Tibial artery (tissue), 4 donors: ENCODE measurements around the gene PIR.
A peak's percentile ranks its signal among the peaks of the same experiment; 100 is the strongest.

ENCODE experiments used
- DNase-seq, 2 donors: peaks; one replicate each; pipeline ENCODE4 v3.0.0-alpha.2; 2019
- H3K27ac ChIP-seq, 2 donors: fragments of 200-600 bp; sonication (generic) in 1 of 2; 1 replicate in 1 of 2; 2 replicates in 1 of 2; pipeline ENCODE4 v1.5.1; 2018 to 2019; ENCODE audit warnings: mild to moderate bottlenecking in 1 of 2
- H3K27me3 ChIP-seq, 2 donors: fragments of 200-600 bp; sonication (generic) in 1 of 2; one replicate each; pipeline versions ENCODE4 v1.5.1 to v1.6.0; 2016 to 2019
- H3K36me3 ChIP-seq, 3 donors: fragments of 200-600 bp; sonication (generic) in 2 of 3; one replicate each; pipeline ENCODE4 v1.5.1; 2016 to 2019; ENCODE audit warnings: mild to moderate bottlenecking in 2 of 3
- H3K4me1 ChIP-seq, 4 donors: fragments of 200-600 bp; sonication (generic) in 2 of 4; 1 replicate in 3 of 4; 2 replicates in 1 of 4; pipeline ENCODE4 v1.5.1; 2016 to 2019
- H3K4me3 ChIP-seq, 2 donors: fragments of 200-600 bp; sonication (generic) in 1 of 2; 1 replicate in 1 of 2; 2 replicates in 1 of 2; pipeline ENCODE4 v1.5.1; 2018 to 2019; ENCODE audit warnings: mild to moderate bottlenecking in 2 of 2
- H3K9me3 ChIP-seq, 3 donors: fragments of 200-600 bp; sonication (generic) in 1 of 3; one replicate each; pipeline ENCODE4 v1.5.1; 2016 to 2019
- CTCF ChIP-seq, 2 experiments: fragments of 200-600 bp in 1 of 2; fragments of 450-650 bp in 1 of 2; IDR thresholded peaks; one replicate each; pipeline ENCODE4 v1.5.1; 2017 to 2019; ENCODE audit warnings: antibody characterized with exemption in 2 of 2, mild to moderate bottlenecking in 1 of 2, moderate library complexity in 1 of 2
- intact Hi-C: fragments of 100-400 bp; cut with DNase I; formaldehyde crosslinking; loops from one replicate; pipeline ENCODE4 v1.15.0; 2023; ENCODE audit warnings: low total_unique reads

The PIR gene

GRCh38 chrX:15410430-15410829 lies 82.7 kb downstream of the PIR start:
- H3K27me3 ChIP-seq = no peaks in the 10 kb centered on the region
- no peaks in the 10 kb centered on the region for H3K36me3 ChIP-seq
- H3K4me1 ChIP-seq = no peaks in the 10 kb centered on the region
- H3K9me3 ChIP-seq = no peaks in the 10 kb centered on the region
- no peak overlapping the region for H3K27ac ChIP-seq
- DNase-seq = no peak
- intact Hi-C loops = no loop called here
- H3K4me3 ChIP-seq = no peak overlapping the region
- no peak for TF ChIP-seq CTCF (IDR thresholded peaks at IDR 0.05)

- Histone ChIP-seq H3K27ac (no peak overlapping the region), H3K4me3 (no peak overlapping the region), H3K36me3 (no peaks in the 10 kb centered on the region), H3K9me3 (no peaks in the 10 kb centered on the region), H3K4me1 (no peaks in the 10 kb centered on the region), H3K27me3 (no peaks in the 10 kb centered on the region)
- no peak for DNase-seq
- no peak for TF ChIP-seq CTCF (IDR thresholded peaks at IDR 0.05)
- intact Hi-C loops = no loop called here
These were observed 87.3 kb downstream of the PIR start for GRCh38 chrX:15405846-15406245.

GRCh38 chrX:15404401-15405096 lies 88.6 kb downstream of the PIR start:
- peak; percentile 41 to 67 for DNase-seq
- Histone ChIP-seq H3K9me3 (no peaks in the 10 kb centered on the region), H3K4me3 (no peak overlapping the region), H3K27me3 (no peaks in the 10 kb centered on the region), H3K36me3 (no peaks in the 10 kb centered on the region), H3K4me1 (no peaks in the 10 kb centered on the region), H3K27ac (no peak overlapping the region)
- intact Hi-C loops = no loop called here
- TF ChIP-seq CTCF (IDR thresholded peaks at IDR 0.05) = no peak

- no peaks in the 10 kb centered on the region for H3K27me3 ChIP-seq
- no peak for TF ChIP-seq CTCF (IDR thresholded peaks at IDR 0.05)
- H3K27ac ChIP-seq = no peak overlapping the region
- no peaks in the 10 kb centered on the region for H3K9me3 ChIP-seq
- no peak overlapping the region for H3K4me3 ChIP-seq
- H3K36me3 ChIP-seq = no peaks in the 10 kb centered on the region
- intact Hi-C loops = no loop called here
- no peak for DNase-seq
- no peaks in the 10 kb centered on the region for H3K4me1 ChIP-seq
These were observed 91.8 kb downstream of the PIR start for GRCh38 chrX:15401378-15401777.

GRCh38 chrX:15399962-15400391 lies 93.2 kb downstream of the PIR start:
- intact Hi-C loops = no loop called here
- Histone ChIP-seq H3K36me3 (peaks cover 0 to 10% (median 0%) of the 10 kb centered on the region in 3 donors), H3K9me3 (no peaks in the 10 kb centered on the region), H3K27me3 (no peaks in the 10 kb centered on the region), H3K27ac (no peak overlapping the region), H3K4me3 (no peak overlapping the region), H3K4me1 (no peaks in the 10 kb centered on the region)
- no peak for TF ChIP-seq CTCF (IDR thresholded peaks at IDR 0.05)
- no peak for DNase-seq

- no peak for DNase-seq
- intact Hi-C loops = no loop called here
- Histone ChIP-seq H3K4me3 (no peak overlapping the region), H3K27ac (no peak overlapping the region), H3K27me3 (no peaks in the 10 kb centered on the region), H3K4me1 (no peaks in the 10 kb centered on the region), H3K36me3 (peaks cover 0 to 11% (median 0%) of the 10 kb centered on the region in 3 donors), H3K9me3 (no peaks in the 10 kb centered on the region)
- TF ChIP-seq CTCF (IDR thresholded peaks at IDR 0.05) = no peak
These were observed 94.3 kb downstream of the PIR start for GRCh38 chrX:15398874-15399273.
